Ovary (tissue), 9 donors: ENCODE measurements around the gene SENP6. TPM values are rescaled to one million over a fixed set of nuclear protein-coding genes. Genes with fewer than 3 reads are reported as not detected.

ENCODE experiments used
- DNase-seq, 5 donors: peaks; one replicate each; pipeline ENCODE4 v3.0.0-alpha.2; 2019 to 2020
- H3K27ac ChIP-seq, 2 donors: fragments of 200-600 bp; one replicate each; pipeline versions ENCODE4 v1.5.1 to v1.8.0; 2019 to 2022
- H3K27me3 ChIP-seq: fragments of 200-600 bp; one replicate; pipeline ENCODE4 v1.8.0; 2022
- H3K36me3 ChIP-seq: fragments of 200-600 bp; sonication (generic); one replicate; pipeline ENCODE4 v1.5.1; 2019
- H3K4me1 ChIP-seq: one replicate; pipeline ENCODE4 v1.8.1; 2013; ENCODE audit warnings: mild to moderate bottlenecking, moderate library complexity; ENCODE audit not compliant: insufficient read depth
- H3K4me3 ChIP-seq: fragments of 200-600 bp; sonication (generic); one replicate; pipeline ENCODE4 v1.5.1; 2017
- H3K9me3 ChIP-seq, 2 donors: fragments of 200-600 bp in 1 of 2; sonication (generic) in 1 of 2; one replicate each; pipeline versions ENCODE4 v1.5.1 to v1.8.1; 2013 to 2019; ENCODE audit warnings: mild to moderate bottlenecking in 1 of 2, moderate library complexity in 1 of 2
- CTCF ChIP-seq, 3 donors: fragments of 450-650 bp in 2 of 3; fragments of 200-600 bp in 1 of 3; IDR thresholded peaks; one replicate each; pipeline versions ENCODE4 v1.5.1 to v1.8.0; 2016 to 2022; ENCODE audit warnings: antibody characterized with exemption in 3 of 3, mild to moderate bottlenecking in 1 of 3
- EP300 ChIP-seq: sonication (generic); formaldehyde crosslinking; IDR thresholded peaks from one replicate; pipeline ENCODE4 v1.6.1; 2017; ENCODE audit warnings: antibody characterized with exemption
- POLR2A ChIP-seq: fragments of 450-650 bp; IDR thresholded peaks from one replicate; pipeline ENCODE4 v1.6.1; 2017; ENCODE audit warnings: antibody characterized with exemption, mild to moderate bottlenecking, moderate library complexity
- WGBS, 3 donors: extraction: QIAGEN DNeasy Blood & Tissue Kit in 1 of 3; methylation state at CpG; one replicate each; pipeline versions ENCODE4 v1.1.5 to v1.1.7; 2013 to 2017; 5-methylcytosine and 5-hydroxymethylcytosine counted together
- intact Hi-C, 4 donors: fragments of 100-400 bp; cut with DNase I; formaldehyde crosslinking; loops; one replicate each; pipeline versions ENCODE4 v1.11.0 to v1.15.1; 2022 to 2023
- polyA plus RNA-seq, 2 donors: library from polyadenylated mRNA; stranded (reverse); fragments of 200-250 nt in 1 of 2; fragments of 350-450 nt in 1 of 2; fragmentation: Illumina TruSeq in 1 of 2; extraction: RNeasy Lipid Tissue Mini Kit (QIAGEN cat#74804) in 1 of 2; gene quantifications; one replicate each; pipeline ENCODE4 v1.2.3, GENCODE V29; 2013 to 2014
- total RNA-seq, 7 donors: library from RNA; depleted of rRNA in 2 of 7; stranded (reverse); fragments of >200 nt in 2 of 7; fragmentation: NEBNext Ultra II Directional in 3 of 7; extraction: Animal tissue kit (Norgen Biotek cat#: 25700) in 3 of 7; gene quantifications; one replicate each; pipeline versions ENCODE4 v1.1.0 to v1.2.4, GENCODE V29; 2016 to 2023
- donor health status: DM: no; HTN: no; CAD: no; lungs with moderate emphysema.
- donor health status: DM: no; HTN: no; CAD: no.
- donor health status: Bipolar disorder and iron deficiency.
- donor health status: DM: yes; HTN: yes; CAD: no.
- donor health status: DM: no; HTN: no; CAD: no.
- donor health status: DM: yes; HTN: yes; CAD: no.

Gene SENP6
- total and polyA plus RNA-seq, 9 donors, result 43.0 to 158 (median 132) TPM

GRCh38 chr6:75735491-75736186 lies 134.0 kb downstream of the SENP6 start:
- Histone ChIP-seq H3K4me3 (no peak overlapping the region), H3K27ac (no peak overlapping the region), H3K36me3 (no peaks in the 10 kb centered on the region), H3K27me3 (no peaks in the 10 kb centered on the region), H3K9me3 (no peaks in the 10 kb centered on the region), H3K4me1 (no peaks in the 10 kb centered on the region)
- 71 to 82% (median 72%) methylated on average over 1 of the region's 1 CpG for WGBS, 3 donors
- DNase-seq, result no peak
- TF ChIP-seq POLR2A, result no peak
- intact Hi-C loops, result no loop called here

GRCh38 chr6:75743971-75744370 lies 142.3 kb downstream of the SENP6 start:
- Histone ChIP-seq H3K27me3 (no peaks in the 10 kb centered on the region), H3K4me1 (no peaks in the 10 kb centered on the region), H3K9me3 (no peaks in the 10 kb centered on the region), H3K36me3 (no peaks in the 10 kb centered on the region), H3K4me3 (no peak overlapping the region), H3K27ac (no peak overlapping the region)
- DNase-seq, result no peak
- intact Hi-C loops, result no loop called here
- no peak for TF ChIP-seq EP300
- no peak for TF ChIP-seq POLR2A
- TF ChIP-seq CTCF (IDR thresholded peaks at IDR 0.05), result no peak
- WGBS, 3 donors, result 81 to 85% (median 82%) methylated on average over 4 of the region's 4 CpGs

GRCh38 chr6:75745404-75745803 lies 143.7 kb downstream of the SENP6 start:
- Histone ChIP-seq H3K4me1 (no peaks in the 10 kb centered on the region), H3K27ac (no peak overlapping the region), H3K27me3 (no peaks in the 10 kb centered on the region), H3K36me3 (no peaks in the 10 kb centered on the region), H3K9me3 (no peaks in the 10 kb centered on the region), H3K4me3 (no peak overlapping the region)
- no peak for TF ChIP-seq POLR2A
- TF ChIP-seq CTCF (IDR thresholded peaks at IDR 0.05), result no peak
- TF ChIP-seq EP300, result no peak
- 94 to 99% (median 95%) methylated on average over 3 of the region's 3 CpGs for WGBS, 3 donors
- DNase-seq, result no peak
- intact Hi-C loops, result loop anchor here in 1 of 4 donors (5.0 kb wide), 1 partner anchor 143 kb away; the partner anchor contains the start of gene SENP6

GRCh38 chr6:75746221-75746620 lies 144.5 kb downstream of the SENP6 start:
- Histone ChIP-seq H3K4me1 (peaks cover 2% of the 10 kb centered on the region), H3K27me3 (no peaks in the 10 kb centered on the region), H3K4me3 (no peak overlapping the region), H3K36me3 (no peaks in the 10 kb centered on the region), H3K27ac (no peak overlapping the region), H3K9me3 (no peaks in the 10 kb centered on the region)
- TF ChIP-seq CTCF (IDR thresholded peaks at IDR 0.05) (no peak), POLR2A (no peak), EP300 (no peak)
- intact Hi-C loops, result loop anchor here in 1 of 4 donors (5.0 kb wide), 1 partner anchor 144 kb away; the partner anchor contains the start of gene SENP6
- DNase-seq, result no peak
- 22 to 39% (median 26%) methylated on average over 2 of the region's 2 CpGs for WGBS, 3 donors

- no peaks in the 10 kb centered on the region for H3K27me3 ChIP-seq
- H3K4me1 ChIP-seq, result peaks cover 2% of the 10 kb centered on the region
- H3K4me3 ChIP-seq, result no peak overlapping the region
- WGBS, 3 donors, result 84 to 95% (median 85%) methylated on average over 9 of the region's 9 CpGs
- no peak overlapping the region for H3K27ac ChIP-seq
- TF ChIP-seq CTCF (IDR thresholded peaks at IDR 0.05), result no peak
- TF ChIP-seq EP300, result no peak
- no peak for TF ChIP-seq POLR2A
- DNase-seq, result no peak
- no peaks in the 10 kb centered on the region for H3K36me3 ChIP-seq
- no peaks in the 10 kb centered on the region for H3K9me3 ChIP-seq
- intact Hi-C loops, result loop anchor here in 1 of 4 donors (5.0 kb wide), 1 partner anchor 145 kb away; the partner anchor contains the start of gene SENP6
Observed at GRCh38 chr6:75747152-75747992, 145.7 kb downstream of the SENP6 start.
